ENCODE results near the gene GNA15.

GNA15 gene

DNA sequence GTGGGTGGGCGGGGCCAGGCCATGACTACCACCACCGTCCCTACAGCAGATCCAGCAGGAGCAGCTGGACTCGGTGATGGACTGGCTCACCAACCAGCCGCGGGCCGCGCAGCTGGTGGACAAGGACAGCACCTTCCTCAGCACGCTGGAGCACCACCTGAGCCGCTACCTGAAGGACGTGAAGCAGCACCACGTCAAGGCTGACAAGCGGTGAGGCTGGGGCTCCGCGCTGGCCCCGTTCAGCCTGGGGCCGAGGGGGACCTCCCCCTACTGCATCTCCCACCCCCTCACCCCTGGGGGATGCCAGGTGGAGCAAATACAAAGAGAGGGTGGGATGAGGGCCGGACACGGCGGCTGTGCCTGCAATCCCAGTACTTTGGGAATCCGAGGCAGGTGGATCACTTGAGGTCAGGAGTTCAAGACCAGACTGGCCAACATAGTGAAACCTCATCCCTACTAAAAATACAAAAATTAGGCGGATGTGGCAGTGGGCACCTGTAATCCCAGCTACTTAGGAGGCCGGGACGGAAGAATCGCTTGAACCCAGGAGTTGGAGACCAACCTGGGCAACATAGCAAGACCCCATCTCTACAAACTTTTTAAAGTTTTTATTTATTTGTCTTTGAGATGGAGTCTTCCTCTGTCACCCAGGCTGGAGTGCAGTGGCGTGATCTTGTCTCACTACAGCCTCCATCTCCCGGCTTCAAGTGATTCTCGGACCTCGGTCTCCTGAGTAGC, 70.6 kb downstream of the GNA15 start:
- in situ Hi-C loops (cut with HindIII; ENCODE audit: low sequenced_read_pairs): no loop called here

- in situ Hi-C loops (cut with HindIII; ENCODE audit: low sequenced_read_pairs): no loop called here
These were observed 71.8 kb downstream of the GNA15 start for GRCh38 chr19:3207461-3208242.

DNA sequence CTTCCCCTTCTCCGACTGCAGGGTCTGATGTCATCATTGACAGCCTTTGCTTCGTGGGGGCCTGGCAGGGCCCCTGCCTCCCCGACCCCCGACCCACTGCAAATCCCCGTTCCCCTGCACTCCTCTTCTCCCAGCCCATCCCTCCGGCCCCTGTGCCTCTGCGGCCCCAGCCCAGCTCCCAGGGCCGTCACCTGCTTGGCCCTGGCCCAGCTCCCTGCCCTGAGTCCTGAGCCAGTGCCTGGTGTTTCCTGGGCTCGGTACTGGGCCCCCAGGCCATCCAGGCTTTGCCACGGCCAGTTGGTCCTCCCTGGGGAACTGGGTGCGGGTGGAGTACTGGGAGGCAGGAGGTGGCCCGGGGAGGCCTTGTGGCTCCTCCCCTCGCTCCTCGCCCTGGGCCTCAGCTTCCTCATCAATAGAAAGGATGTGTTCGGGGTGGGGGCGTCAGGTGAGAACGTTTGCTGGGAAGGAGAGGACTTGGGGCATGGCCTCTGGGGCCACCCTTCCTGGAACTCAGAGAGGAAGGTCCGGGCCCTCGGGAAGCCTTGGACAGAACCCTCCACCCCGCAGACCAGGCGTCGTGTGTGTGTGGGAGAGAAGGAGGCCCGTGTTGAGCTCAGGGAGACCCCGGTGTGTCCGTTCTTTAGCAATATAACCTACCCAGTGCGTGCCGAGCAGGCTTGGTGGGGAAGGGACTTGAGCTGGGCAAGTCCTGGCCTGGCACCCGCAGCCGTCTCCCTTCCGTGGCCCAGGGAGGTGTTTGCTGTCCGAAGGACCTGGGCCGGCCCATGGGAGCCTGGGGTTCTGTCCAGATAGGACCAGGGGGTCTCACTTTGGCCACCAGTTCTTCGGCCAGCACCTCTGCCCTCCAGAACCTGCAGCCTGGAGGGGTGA, 72.7 kb downstream of the GNA15 start:
- in situ Hi-C loops (cut with HindIII; ENCODE audit: low sequenced_read_pairs): no loop called here

DNA sequence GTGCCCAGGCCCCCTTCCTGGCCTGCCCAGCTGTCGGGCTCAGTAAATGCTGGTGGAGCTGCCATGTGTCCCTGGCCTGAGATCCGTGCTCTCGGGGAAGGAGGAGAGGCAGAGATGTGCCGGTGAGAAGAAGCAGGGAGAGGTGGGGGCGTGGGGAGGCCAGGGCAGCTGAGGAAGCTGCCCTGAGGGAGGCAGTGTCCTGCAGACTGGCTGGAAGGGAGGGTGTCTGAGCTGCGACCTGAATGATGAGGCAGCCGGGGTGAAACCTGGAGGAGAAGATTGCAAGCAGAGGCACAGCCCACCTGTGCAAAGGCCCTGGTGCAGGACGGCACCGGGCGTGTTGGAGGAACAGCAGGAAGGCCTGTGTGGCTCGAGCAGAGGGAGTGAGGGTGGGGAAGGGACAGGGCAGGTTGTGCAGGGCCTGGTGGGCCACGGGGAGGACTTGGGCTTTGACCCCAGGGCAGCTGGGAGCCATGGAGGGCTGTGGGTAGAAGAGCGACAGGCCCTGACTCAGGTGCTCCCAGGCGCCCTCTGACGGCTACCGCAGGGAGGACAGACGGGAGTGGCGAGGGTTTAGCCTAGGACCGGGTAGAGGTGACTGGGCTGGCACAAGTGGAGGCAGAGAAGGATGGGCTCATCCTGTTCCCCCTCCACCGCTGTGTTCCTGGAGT, 74.6 kb downstream of the GNA15 start:
- in situ Hi-C loops (cut with HindIII; ENCODE audit: low sequenced_read_pairs): no loop called here

- in situ Hi-C loops (cut with HindIII; ENCODE audit: low sequenced_read_pairs): no loop called here
These were observed 75.4 kb downstream of the GNA15 start for GRCh38 chr19:3211191-3211590.

- in situ Hi-C loops (cut with HindIII; ENCODE audit: low sequenced_read_pairs): no loop called here
These were observed 77.3 kb downstream of the GNA15 start for GRCh38 chr19:3213159-3213558.
